ENCODE measurements around the gene KRTAP5-11.
"Not testable (repeated sequence)": the region's sequence is repeated elsewhere in the genome, so short reads cannot be mapped to it uniquely, and the experiment has no call there.

The KRTAP5-11 gene

GRCh38 chr11:71582309-71582895 lies at the start of gene KRTAP5-11:
KRTAP5-11 (minus strand) TSS chr11:71582875; CDS start chr11:71582837, 38 bp downstream.
- H3K4me3 ChIP-seq (ENCODE audit: low read length) = no peak within 1 kb of the TSS
- TF ChIP-seq ZNF274 (IDR thresholded peaks at IDR 0.05; ENCODE audit: low read depth, low read length) = no peak

- not testable (repeated sequence) for H3K4me3 ChIP-seq (ENCODE audit: low read length)
Measured at GRCh38 chr11:71631551-71631950, 48.9 kb upstream of the KRTAP5-11 start.

GRCh38 chr11:71630071-71630470 lies 47.4 kb upstream of the KRTAP5-11 start:
- H3K4me3 ChIP-seq (ENCODE audit: low read length) = not testable (repeated sequence)

GRCh38 chr11:71628943-71629342 lies 46.3 kb upstream of the KRTAP5-11 start:
- not testable (repeated sequence) for H3K4me3 ChIP-seq (ENCODE audit: low read length)

GRCh38 chr11:71623226-71623625 lies 40.6 kb upstream of the KRTAP5-11 start:
- not testable (repeated sequence) for H3K4me3 ChIP-seq (ENCODE audit: low read length)

- not testable (repeated sequence) for H3K4me3 ChIP-seq (ENCODE audit: low read length)
Measured at GRCh38 chr11:71622561-71622960, 39.9 kb upstream of the KRTAP5-11 start.

- not testable (repeated sequence) for H3K4me3 ChIP-seq (ENCODE audit: low read length)
Measured at GRCh38 chr11:71615003-71615402, 32.3 kb upstream of the KRTAP5-11 start.

- not testable (repeated sequence) for H3K4me3 ChIP-seq (ENCODE audit: low read length)
Measured at GRCh38 chr11:71614366-71614917, 31.8 kb upstream of the KRTAP5-11 start.

- H3K4me3 ChIP-seq (ENCODE audit: low read length) = not testable (repeated sequence)
Measured at GRCh38 chr11:71613931-71614330, 31.3 kb upstream of the KRTAP5-11 start.

- H3K4me3 ChIP-seq (ENCODE audit: low read length) = not testable (repeated sequence)
Measured at GRCh38 chr11:71611218-71611910, 28.7 kb upstream of the KRTAP5-11 start.

- H3K4me3 ChIP-seq (ENCODE audit: low read length) = not testable (repeated sequence)
Measured at GRCh38 chr11:71608272-71608671, 25.6 kb upstream of the KRTAP5-11 start.

GRCh38 chr11:71607520-71608216 lies 25.0 kb upstream of the KRTAP5-11 start:
- H3K4me3 ChIP-seq (ENCODE audit: low read length) = not testable (repeated sequence)

- not testable (repeated sequence) for H3K4me3 ChIP-seq (ENCODE audit: low read length)
Measured at GRCh38 chr11:71606853-71607519, 24.3 kb upstream of the KRTAP5-11 start.

GRCh38 chr11:71604798-71605488 lies 22.3 kb upstream of the KRTAP5-11 start:
- H3K4me3 ChIP-seq (ENCODE audit: low read length) = not testable (repeated sequence)

- H3K4me3 ChIP-seq (ENCODE audit: low read length) = not testable (repeated sequence)
Measured at GRCh38 chr11:71603221-71603620, 20.5 kb upstream of the KRTAP5-11 start.

- not testable (repeated sequence) for H3K4me3 ChIP-seq (ENCODE audit: low read length)
Measured at GRCh38 chr11:71589546-71589920, 6.9 kb upstream of the KRTAP5-11 start.

- H3K4me3 ChIP-seq (ENCODE audit: low read length) = not testable (repeated sequence)
Measured at GRCh38 chr11:71588822-71589545, 6.3 kb upstream of the KRTAP5-11 start.

GRCh38 chr11:71588314-71588713 lies 5.6 kb upstream of the KRTAP5-11 start:
- H3K4me3 ChIP-seq (ENCODE audit: low read length) = not testable (repeated sequence)

- not testable (repeated sequence) for H3K4me3 ChIP-seq (ENCODE audit: low read length)
Measured at GRCh38 chr11:71585673-71586072, 3.0 kb upstream of the KRTAP5-11 start.

GRCh38 chr11:71582969-71583368 lies 294 bp upstream of the KRTAP5-11 start:
- not testable (repeated sequence) for H3K4me3 ChIP-seq (ENCODE audit: low read length)

All from GM08714 (cell line).